AG09309 (cell line): ENCODE measurements around the gene MT1X.

ENCODE experiments used
- DNase-seq: peaks from one replicate; pipeline ENCODE4 v3.0.0-alpha.2; 2010; ENCODE audit warnings: low read depth
- H3K4me3 ChIP-seq: 2 replicates; pipeline ENCODE4 v1.5.1; 2011; ENCODE audit warnings: mild to moderate bottlenecking, low read depth, low read length, moderate library complexity; ENCODE audit not compliant: control insufficient read depth
- CTCF ChIP-seq: IDR thresholded peaks from 2 replicates; pipeline ENCODE4 v1.5.1; 2011; ENCODE audit warnings: mild to moderate bottlenecking, low read depth, low read length, inconsistent platforms; ENCODE audit not compliant: insufficient read depth, control insufficient read depth; ENCODE audit errors: missing control alignments

Gene MT1X

DNA sequence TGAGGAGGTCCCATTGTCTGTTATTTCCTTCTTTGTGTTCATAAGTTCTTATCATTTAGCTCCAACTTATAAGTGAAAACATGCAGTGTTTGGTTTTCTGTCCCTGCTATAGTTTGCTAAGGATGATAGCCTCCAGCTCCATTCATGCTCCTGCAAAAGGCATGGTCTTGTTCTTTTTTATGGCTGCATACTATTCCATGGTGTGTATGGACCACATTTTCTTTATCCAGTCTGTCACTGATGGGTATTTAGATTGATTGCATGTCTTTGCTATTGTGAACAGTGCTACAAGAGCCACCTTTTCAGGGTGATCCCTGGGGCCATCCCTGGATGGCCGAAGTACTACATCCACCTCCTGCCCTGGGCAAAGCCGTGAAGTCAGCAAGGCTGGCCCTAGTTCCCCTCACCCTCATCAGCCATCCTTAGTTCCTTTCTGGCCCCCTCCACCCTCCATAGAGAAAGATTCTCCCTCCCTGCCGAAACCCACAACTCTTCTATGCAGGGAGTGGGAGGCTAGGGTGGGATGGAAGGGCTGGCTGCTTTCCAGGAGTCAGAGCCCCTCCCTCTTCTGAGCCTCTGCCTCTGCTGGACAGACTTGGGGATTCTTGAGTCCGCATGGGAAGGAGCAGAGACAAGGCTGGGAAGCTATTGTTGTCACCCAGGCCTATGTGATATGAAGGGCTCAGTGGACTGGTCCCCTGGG lies 8.3 kb downstream of the MT1X start:
- TF ChIP-seq CTCF, result no peak
- H3K4me3 ChIP-seq, result no peak overlapping the region
- no peak for DNase-seq

DNA sequence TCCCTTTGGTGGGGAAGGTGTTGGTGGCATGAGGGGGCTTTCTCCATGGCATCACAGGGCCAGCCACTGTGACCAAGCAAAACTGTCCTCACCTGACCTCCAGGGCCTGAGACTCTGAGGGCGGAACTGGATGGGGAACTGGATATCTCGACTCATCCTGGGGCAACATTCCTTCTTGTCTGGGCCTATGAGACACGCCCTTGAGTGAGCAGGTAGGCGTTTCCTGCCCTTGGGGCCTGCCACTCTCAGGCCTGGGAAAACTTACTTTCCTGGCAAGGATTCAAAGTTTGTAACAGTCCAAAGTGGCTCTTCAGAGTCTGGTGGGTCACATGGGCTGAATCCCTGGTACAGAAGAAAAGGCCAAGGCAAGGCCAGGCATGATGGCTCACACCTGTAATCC lies 9.6 kb downstream of the MT1X start:
- no peak for TF ChIP-seq CTCF
- no peak overlapping the region for H3K4me3 ChIP-seq
- DNase-seq, result no peak

DNA sequence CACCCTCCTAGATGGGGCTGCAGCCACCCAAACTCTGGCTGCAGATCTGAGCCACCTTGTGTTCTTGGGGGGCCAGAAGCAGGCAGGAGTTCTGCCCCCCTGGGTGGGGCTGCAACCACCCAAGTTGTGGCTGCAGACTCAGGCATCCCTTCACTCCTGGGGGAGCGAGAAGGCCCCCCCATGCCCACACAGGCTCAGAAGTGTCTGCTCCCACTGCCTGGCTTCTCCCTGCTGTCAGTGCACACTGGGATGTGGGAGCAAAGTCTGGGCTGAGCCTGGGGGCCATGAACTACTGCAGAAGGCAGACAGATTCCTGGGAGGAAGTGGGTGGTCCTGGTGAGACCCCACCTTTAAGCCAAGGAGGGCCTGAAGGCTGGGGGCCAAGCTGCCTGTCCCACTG lies 13.0 kb downstream of the MT1X start:
- no peak for DNase-seq
- no peak for TF ChIP-seq CTCF
- H3K4me3 ChIP-seq, result no peak overlapping the region

GRCh38 chr16:56697456-56698155 lies 15.3 kb downstream of the MT1X start:
- DNase-seq, result no peak
- H3K4me3 ChIP-seq, result no peak overlapping the region
- TF ChIP-seq CTCF, result no peak

DNA sequence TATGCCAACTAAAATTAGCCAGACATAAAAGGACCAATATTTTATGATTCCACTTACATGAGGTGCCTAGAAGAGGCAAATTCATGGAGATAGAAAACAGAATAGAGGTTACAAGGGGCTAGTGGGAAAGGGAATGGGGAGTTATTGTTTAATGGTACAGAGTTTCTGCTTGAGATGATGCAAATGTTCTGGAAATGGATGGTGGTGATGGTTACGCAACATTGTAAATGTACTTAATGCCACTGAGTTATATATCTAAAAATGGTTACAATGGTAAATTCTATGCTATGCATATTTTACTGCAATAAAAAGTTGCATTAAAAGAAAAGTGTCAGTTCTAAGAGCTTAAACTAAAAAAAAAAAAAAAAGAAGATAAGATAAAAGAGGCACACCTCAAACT lies 17.9 kb downstream of the MT1X start:
- TF ChIP-seq CTCF, result no peak
- no peak for DNase-seq
- no peak overlapping the region for H3K4me3 ChIP-seq

GRCh38 chr16:56700631-56701030 lies 18.4 kb downstream of the MT1X start:
- TF ChIP-seq CTCF, result no peak
- no peak for DNase-seq
- no peak overlapping the region for H3K4me3 ChIP-seq
